Skeletal muscle cell (primary cell): Measurements from ENCODE around the gene LHX1.
A peak's percentile ranks its signal among the peaks of the same experiment; 100 is the strongest.

Experiments
- DNase-seq: peaks from one replicate; pipeline ENCODE4 v3.0.0-alpha.2; 2010; ENCODE audit warnings: low read depth
- H3K4me3 ChIP-seq: 2 replicates; pipeline ENCODE4 v1.5.1; 2011; ENCODE audit warnings: low read depth, mild to moderate bottlenecking, control low read depth, low read length, moderate library complexity

Gene LHX1

DNA sequence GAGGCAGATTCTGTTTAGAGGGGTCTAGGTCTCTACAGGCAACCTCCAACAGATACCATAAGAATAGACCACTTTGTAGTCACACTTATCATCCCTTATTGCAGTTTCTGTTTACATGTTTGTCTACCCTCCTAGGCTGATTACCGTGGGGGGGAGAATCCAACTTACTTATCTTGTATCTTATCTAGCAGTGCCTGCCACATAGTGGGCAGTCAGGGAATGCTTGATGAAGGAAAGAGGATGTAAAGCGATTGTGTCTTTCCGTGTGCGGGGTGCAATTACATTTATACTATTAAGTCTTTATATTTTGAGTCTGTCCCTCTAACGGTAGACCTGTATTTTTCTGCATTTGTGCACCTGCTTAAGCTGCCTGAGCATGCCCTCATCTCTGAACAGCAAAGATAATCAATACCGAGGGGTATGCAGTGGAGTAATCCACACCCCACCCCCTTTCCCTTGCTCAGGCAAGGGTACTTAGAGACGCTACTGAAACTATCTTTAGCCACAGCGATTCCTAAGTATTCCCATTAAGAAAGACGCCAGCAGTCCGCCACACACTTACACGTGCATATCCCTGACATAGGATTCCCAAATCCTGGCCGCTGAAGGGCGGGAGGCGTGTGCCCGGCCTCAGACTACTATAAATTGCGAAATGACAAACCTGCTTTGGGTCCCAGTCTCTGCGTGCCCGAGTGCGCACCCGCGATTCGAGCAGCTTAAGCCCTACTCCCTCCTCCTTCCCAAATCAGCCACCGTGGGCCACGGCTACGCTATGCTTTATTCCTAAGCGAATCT is 10.8 kb downstream of the LHX1 start:
- H3K4me3 ChIP-seq, result peak overlapping the region; percentile 66
- no peak for DNase-seq

DNA sequence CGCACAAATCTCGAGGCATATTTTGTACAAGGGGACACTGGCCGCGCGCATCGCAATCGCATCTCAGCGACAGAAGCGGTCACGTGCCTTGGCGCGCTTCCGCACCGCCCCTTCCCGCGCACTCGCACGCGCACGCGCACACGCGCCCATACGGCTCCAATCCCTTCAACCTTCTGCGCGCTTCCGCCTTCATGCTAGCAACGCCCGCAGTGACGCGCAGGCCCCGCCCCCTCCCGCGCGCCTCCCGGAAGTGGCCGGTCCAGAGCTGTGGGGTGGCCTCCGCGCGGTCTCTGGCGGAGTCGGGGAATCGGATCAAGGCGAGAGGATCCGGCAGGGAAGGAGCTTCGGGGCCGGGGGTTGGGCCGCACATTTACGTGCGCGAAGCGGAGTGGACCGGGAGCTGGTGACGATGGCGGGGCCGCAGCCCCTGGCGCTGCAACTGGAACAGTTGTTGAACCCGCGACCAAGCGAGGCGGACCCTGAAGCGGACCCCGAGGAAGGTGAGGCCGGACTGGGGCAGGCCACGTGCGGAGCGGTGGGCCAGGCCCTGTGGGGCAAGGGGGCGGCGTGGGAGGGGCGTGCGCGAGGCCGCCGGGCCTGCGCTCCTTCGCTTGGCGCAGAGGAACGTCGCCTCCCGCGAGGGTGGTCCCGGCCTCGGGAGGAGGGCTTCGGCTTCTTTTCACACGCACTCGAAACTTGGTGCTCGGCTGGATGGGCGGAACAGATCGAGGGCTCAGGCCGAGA is 11.6 kb downstream of the LHX1 start, which contains the start of gene AATF:
AATF (plus strand) TSS at position 238 of the 744 bp plus-strand sequence; CDS start at position 410, 172 bp downstream.
- DNase-seq, result peak; percentile 81
- peak within 1 kb of the TSS; percentile 66 for H3K4me3 ChIP-seq

DNA sequence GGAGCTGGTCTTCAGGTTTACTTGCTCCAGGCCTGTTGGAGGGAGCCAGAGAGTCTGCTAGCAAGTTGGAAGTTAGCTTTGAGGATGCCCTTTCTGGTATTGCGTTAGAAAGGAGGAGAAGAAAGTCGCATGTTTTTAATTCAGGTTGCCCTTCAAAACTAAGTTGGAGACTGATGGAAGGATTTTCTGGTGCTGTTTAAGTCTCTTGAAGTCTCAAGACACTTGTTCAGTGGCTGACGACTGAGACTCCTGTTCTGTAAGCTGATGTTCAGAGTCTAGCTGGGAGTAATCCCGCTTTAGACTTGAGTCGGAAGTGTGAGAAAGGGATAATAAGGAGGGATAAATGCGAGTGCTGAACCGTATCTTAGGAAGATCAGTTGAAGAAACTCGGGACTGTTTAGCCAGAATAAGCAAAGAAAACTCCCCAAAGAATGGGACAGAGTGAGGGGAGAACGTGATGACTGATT is 12.2 kb downstream of the LHX1 start:
- H3K4me3 ChIP-seq, result peak overlapping the region; percentile 66
- no peak for DNase-seq

DNA sequence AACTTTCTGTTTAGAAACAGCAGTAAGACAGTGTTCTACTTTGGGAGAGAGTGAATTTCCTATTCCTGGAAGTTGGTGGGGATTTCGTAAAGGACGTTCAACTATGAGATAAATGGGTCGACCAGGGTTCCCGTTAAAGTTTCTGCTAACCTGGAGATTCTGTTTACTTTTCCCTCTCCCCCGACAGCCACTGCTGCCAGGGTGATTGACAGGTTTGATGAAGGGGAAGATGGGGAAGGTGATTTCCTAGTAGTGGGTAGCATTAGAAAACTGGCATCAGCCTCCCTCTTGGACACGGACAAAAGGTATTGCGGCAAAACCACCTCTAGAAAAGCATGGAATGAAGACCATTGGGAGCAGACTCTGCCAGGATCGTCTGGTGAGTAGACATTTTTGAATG is 12.8 kb downstream of the LHX1 start:
- DNase-seq, result no peak
- peak overlapping the region; percentile 66 for H3K4me3 ChIP-seq

DNA sequence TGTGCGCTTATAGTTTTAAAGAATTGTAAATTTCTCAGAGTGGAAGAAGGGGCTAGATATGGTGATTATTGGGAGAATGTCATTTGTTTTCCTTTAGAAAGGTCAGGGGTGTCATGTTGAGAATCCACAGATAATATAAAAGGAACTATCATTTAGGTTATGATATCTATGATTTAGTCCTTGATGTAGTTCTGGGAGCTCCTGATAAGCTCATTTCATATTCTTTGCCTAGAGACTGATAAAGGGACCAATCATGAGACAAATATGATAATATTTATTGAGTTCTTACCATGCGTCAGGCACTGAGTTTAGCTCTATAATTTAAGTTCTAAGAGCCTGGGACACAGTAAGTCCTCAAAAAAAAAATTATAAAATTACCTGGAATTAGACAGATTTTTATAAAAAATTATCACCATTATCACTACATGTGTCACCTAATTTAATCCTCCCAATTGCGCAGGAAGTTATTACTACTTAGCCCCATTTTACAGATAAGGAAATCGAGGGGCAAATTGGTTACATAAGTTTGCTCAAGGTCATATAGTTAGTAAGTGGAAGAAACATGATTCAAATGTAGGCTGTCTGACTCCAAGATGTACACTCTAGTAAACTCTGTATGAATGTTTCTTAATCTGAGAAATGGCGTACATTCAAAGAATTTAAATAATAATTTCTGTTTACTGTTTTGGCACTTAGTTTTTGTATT is 14.0 kb downstream of the LHX1 start:
- no peak overlapping the region for H3K4me3 ChIP-seq
- no peak for DNase-seq

DNA sequence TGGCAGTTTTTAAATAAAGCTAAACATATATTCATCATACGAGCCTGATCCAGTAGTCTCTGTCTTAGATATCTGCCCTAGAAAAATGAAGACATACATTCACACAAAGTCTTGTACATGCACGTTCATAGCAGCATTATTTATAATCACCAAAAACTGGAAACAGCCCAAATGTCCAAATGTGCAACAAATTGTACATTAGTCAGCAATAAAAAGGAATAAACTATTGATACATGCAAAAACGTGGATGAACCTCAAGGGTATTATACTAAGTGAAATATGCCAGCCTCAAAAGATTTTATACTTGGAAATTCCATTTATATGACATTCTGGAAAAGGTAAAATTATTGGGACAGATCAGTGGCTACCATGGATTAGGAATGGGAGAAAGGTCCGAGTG is 34.2 kb downstream of the LHX1 start:
- no peak overlapping the region for H3K4me3 ChIP-seq
- DNase-seq, result no peak

DNA sequence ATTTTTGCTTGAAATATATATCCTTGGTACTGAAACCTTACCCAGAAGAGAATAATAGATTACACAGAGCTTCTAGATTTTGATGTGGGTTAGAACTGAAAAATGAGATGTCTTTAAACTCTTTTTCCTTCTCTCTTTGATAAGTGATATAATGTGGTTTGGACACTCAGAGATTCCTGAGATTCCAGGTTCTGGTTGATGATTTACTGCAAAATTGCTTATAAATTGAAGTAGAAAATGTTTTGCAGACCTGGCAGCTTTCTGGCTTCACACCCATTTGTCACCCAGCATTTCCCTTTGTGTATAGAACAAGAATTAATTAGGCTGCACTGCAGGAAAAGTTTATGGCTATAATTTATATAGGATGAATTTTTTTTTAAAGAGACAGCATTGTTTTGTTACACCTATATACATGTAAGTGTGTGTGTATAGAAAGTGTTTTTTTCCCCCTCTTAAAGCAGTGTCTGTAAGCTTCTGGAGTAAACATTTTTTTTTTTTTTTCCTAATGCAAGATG is 35.0 kb downstream of the LHX1 start:
- no peak for DNase-seq
- H3K4me3 ChIP-seq, result no peak overlapping the region

DNA sequence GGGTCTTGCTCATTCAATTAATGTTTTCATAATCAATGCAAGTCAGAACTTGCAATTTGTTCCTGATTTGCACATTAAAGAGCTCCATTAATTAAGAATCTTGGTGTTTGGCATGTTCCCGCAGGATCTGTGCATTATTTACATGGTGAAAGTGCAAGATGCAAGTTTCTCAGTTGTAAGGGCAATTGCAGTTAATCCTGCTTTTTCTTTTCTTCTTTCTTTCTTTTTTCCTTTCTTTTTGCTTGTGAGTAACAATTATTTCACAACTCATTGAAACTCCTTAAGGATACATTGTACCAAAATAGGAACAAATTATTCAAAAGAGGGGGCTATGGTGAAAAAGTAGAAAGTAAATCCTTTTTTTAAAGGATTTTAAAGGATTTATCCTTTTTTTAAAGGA is 35.6 kb downstream of the LHX1 start:
- H3K4me3 ChIP-seq, result no peak overlapping the region
- DNase-seq, result no peak

DNA sequence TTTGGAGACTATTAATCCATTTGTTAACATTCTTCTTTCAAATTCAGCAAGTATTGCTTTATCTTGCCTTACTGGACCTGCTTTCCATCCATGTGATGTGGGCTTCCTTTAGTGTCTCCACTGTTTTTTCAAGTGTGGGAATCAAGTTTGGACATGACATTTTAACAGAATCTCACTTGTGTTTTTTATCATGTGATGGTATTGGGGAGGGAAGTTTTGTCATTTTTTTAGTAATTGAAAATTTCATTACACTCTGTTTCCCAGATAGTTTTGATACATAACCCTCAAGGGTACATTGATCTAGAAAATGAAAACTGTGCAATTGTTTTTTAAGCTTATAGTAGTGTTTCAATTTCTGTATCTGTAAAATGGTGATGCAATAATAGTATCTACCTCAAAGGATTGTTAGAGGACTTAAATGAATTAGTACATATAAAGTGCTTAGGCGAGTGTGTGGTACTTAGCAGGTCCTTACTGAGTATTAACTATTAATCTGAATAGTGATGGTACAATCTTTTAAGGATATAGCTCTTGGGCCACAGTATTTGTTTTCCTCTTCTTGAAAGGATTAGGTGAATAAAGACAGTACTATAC is 38.7 kb downstream of the LHX1 start:
- H3K4me3 ChIP-seq, result no peak overlapping the region

DNA sequence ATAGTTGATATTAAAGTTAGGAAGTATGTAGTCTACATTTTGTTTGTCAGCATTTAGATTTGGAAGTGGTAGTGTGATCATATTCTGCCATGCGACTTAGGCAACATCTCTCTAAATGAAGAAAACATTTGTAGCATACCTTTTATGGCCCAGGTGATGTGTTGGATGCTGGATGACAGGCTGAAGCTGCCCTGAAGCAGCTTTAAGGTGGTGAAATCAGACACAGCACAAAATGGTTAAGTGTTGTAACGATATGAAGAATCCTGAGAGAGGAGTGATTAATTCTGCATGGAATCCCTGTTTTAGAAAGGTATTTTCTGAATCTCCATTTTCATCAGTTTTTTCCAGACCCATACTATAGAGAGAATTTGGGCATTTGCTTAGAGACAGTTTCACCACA is 39.8 kb downstream of the LHX1 start:
- DNase-seq, result no peak
- H3K4me3 ChIP-seq, result no peak overlapping the region

More for the DNA sequence above, 38.7 kb downstream of the LHX1 start:
- DNase-seq, result no peak

DNA sequence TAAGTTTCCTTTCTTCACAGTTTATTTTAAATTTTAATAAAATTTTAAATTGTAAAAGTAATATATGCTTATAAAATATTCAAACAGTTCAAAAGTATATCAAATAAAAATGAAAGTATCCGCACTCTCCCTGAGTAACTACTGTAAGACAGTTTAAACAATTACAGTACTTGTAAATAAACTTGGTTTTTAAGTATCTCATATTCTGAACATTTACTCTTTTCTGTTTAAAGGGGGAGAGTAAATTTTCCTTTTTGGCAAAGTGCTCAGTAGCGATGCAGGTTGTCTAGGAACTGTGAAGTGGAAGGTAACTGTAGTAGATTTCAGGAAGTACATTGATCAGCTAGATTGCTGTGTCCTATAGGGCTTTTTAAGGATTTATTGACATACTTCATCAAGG is 40.3 kb downstream of the LHX1 start:
- H3K4me3 ChIP-seq, result no peak overlapping the region
- no peak for DNase-seq

DNA sequence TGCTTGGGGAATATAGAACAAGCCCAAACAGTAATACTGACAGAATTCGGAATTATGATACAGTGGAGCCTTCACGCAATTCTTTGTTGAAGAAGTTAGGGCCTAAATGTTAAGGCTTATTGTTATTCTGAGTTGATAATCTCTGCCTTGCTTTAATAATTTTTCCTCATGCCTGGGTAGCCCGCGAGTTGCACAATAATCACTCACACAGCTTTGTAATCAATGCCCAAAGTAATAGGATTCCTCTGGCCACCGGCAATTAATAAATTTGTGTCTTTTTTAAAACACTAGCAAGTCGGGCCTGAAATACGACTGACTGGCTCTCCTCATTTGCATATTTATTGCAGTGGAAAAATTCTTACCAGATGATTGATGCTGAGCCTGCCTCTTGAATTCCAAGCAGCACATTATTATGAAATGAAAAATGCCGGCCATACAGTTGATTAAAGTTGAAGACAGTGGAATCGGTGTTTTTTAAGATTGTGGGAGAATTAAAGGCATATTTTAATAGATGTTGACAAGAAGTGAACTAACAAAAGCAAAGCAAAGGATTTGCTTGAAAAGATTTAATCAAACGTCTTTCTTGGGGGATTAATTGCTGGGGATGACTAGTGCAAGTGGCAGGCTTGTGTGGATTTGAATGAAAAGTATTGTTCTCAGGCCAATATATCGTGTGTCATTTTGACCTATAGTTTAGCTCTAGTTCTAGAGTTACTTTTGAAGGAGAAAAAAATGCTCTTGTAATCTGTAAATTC is 41.7 kb downstream of the LHX1 start:
- no peak overlapping the region for H3K4me3 ChIP-seq
- no peak for DNase-seq

DNA sequence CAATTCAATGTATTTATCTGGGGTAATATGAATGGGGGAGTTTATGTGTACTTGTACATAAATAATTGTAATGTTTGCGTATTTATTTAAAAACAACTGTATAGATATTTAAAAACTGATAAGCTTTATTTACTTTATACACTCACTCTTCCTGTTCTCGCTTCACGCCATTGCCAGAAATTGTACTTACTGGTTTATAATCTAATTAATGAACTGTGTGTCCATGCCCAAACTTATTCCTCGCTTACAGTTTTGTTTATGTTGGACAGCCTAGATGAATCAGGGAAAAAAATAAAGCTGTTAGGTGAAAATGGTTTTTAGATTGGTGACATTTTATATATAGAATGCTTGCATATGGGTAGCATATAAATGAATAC is 42.3 kb downstream of the LHX1 start:
- no peak for DNase-seq
- no peak overlapping the region for H3K4me3 ChIP-seq

DNA sequence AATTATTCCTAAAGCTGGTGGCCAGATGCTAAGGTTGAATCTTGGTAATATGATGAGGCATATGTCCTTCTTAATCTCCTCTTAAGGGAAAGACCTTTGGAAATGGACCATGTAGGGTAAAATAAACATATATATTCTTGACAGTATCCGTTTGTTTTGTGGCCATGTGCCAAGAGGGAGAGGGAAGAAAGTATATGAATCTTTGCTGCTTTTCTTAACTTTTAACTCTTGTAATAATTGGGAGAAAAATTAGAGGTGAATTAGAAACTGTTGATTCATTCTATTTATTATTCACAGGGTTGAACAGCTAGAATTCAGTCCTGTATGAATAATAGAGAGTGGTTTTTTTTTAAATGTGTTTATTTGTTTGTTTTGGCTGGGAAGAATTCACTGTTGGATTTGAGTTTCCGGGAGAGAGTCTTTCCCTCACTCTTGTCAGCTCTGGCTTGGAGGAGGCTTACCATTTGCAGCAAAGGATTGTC is 43.0 kb downstream of the LHX1 start:
- H3K4me3 ChIP-seq, result no peak overlapping the region
- peak; percentile 8 for DNase-seq

DNA sequence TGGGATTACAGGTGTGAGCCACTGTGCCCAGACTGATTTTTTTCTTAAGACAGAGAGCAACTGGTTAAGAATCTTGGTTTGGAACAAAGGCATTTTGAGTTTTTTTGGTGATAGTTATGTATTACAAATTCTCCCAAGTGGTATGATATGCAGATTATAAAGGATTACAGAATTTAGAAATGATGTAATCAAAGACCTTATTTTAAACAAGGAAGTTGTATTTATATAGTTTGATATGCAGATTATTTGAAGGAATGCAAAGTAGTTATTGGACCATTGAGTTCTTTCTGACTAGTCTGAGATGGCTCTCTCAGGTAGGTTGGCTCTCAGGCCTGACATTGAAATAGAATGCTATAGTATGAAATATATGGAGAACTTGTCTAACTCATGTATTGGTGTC is 46.3 kb downstream of the LHX1 start:
- no peak overlapping the region for H3K4me3 ChIP-seq
- DNase-seq, result no peak

DNA sequence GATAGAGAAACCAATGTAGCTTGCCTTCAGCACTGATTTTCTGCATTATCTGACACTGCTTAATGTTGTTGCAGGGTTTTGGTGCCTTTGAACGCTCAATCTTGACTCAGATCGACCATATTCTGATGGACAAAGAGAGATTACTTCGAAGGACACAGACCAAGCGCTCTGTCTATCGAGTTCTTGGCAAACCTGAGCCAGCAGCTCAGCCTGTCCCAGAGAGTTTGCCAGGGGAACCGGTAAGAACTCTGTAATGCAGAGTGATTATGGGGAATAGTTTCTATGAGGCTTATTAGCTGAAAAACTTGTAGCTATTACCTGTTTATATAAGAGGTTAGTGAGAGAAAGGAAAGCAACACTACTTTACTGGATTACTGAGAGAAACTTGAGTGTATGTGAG is 51.9 kb downstream of the LHX1 start:
- no peak overlapping the region for H3K4me3 ChIP-seq

DNA sequence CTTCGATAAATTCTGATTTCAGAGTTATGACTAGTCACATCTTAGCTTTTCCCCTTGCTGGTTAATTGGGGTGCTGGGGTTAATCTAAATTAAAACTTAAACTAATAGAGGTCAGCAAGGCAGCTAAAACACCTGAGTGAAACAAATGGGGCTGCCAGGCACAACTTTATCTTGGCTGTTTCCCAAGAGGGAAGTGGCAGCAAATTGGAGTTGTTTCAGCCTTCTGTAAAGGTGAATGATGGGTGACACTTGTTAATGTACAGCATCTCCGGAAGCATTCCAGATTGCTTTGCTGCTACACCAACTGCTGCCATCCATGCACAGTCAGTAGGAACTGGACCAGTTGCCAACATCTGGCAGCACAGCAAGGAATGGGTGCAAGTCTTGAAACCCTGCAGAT is 55.4 kb downstream of the LHX1 start:
- DNase-seq, result no peak
- H3K4me3 ChIP-seq, result no peak overlapping the region

More for the DNA sequence above, 51.9 kb downstream of the LHX1 start:
- no peak for DNase-seq

DNA sequence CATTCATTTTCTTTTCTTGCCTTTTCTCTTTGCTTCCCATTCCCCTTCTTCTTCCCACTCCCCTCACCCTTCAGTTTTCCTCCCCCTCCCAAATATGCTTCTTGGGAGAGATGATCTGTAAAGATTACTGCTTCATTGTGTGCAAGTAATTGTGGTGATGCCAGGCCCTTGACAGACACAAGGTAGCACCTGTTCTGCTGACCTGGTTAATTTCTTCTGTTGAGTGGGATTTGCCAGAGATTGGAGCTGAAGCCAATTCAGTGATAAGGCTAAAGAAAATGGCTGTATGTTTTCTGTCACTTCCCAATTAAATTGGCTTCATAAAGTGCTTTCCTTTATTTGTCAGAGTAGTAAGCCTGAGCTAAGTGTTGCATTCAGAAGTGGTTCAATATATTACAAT is 56.0 kb downstream of the LHX1 start:
- H3K4me3 ChIP-seq, result no peak overlapping the region
- no peak for DNase-seq
